SIG-M5 (cell line): ENCODE results near the gene PALM3.
A peak's percentile ranks its signal among the peaks of the same experiment; 100 is the strongest.
"Not testable (repeated sequence)": the region's sequence is repeated elsewhere in the genome, so short reads cannot be mapped to it uniquely, and the experiment has no call there.

Source experiments
- DNase-seq: peaks from one replicate; lab custom pipeline; 2025; lab: John Stamatoyannopoulos, UW

Gene PALM3

DNA sequence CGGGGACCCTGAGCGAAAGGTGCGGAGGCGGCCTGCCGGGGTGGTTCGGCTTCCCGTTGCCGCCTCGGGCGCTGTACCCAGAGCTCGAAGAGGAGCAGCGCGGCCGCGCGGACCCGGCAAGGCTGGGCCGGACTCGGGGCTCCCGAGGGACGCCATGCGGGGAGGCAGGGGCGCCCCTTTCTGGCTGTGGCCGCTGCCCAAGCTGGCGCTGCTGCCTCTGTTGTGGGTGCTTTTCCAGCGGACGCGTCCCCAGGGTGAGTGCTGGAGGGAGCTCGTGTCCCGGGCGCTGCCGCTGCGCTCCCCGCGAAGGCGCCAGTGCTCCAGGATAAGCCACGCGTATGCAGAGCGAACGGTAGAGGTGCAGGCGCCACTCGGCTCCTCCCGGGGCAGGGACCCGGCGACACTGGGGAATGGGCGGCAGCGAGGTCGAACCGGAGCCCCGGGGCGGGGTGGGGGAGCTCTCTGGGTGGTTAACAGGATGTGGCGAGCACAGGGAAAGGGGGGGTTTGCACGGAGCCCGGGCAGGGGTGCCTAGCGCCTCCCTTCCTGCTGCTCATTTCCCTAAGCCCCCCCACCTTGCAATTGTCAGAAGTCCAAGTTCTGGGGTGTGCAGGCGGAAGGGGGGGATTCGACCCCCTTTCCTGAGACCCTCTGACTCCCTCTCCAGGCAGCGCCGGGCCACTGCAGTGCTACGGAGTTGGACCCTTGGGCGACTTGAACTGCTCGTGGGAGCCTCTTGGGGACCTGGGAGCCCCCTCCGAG lies 30.0 kb downstream of the PALM3 start, which contains the start of gene IL27RA:
Gene IL27RA, plus strand, starts transcription at position 44 of the 762 bp plus-strand sequence. Its CDS starts 111 bp downstream, at position 155.
- no peak for DNase-seq

- DNase-seq, result no peak
Measured at GRCh38 chr19:14030997-14031718, 30.7 kb downstream of the PALM3 start.

- DNase-seq, result no peak
Measured at GRCh38 chr19:14028901-14029300, 33.0 kb downstream of the PALM3 start.

GRCh38 chr19:14027856-14028450 lies 33.9 kb downstream of the PALM3 start, which contains the start of gene RLN3:
RLN3 (plus strand) TSS chr19:14028148; CDS start chr19:14028205, 57 bp downstream.
- no peak for DNase-seq

GRCh38 chr19:14026652-14027192 lies 35.2 kb downstream of the PALM3 start:
- not testable (repeated sequence) for DNase-seq

- DNase-seq, result no peak
Measured at GRCh38 chr19:14023404-14024235, 38.3 kb downstream of the PALM3 start.

DNA sequence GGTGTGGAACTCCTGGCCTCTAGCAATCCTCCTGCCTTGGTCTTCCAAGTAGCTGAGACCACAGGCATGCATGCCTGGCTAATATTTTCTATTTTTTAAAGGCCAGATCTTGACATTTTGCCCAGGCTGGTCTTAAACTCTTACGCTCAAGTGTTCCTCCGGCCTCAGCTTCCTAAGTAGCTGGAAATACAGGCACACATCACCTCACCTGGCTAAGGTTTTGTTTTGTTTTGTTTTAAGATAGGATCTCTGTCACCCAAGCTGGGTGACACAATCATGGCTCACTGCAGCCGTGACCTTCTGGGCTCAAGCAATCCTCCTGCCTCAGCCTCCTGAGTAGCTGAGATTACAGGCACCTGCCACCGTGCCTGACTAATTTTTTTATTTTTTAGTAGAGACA lies 39.4 kb downstream of the PALM3 start:
- no peak for DNase-seq

DNA sequence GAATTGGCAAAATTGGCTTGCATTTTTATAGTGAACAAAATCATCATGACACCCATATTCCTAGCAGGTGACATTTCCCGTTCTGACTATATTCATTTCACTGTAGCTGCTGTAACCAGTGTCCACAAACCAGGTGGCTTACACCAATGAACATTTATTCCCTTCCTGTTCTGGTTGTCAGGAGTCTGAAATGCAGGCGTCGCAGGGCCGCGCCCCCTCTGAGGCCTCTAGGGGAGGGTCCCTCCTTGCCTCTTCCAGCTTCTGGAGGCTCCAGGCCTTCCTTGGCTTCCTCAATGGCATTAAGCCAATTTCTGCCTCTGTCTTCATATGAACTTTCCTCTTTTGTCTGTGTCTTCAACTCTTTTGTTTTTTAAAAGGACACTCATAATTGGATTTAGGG lies 40.4 kb downstream of the PALM3 start:
- no peak for DNase-seq

GRCh38 chr19:14019739-14020138 lies 42.1 kb downstream of the PALM3 start:
- DNase-seq, result not testable (repeated sequence)

DNA sequence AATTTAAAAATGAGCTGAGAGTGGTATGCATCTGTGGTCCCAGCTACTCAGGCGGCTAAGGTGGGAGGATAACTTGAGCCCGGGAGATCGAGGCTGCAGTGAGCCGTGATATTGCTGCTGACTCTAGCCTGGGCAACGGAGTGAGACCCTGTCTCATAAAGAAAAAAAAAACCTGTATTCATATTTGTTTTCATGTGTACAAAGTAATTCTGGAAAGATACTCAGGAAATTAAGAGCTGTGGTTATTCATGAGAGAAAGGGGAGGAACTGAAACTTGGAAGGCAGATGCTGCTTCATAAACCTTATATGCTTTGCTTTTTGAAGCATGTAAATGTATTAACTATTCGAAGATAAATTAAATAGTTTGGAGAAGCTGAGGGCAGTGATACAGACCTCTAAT lies 42.8 kb downstream of the PALM3 start:
- DNase-seq, result no peak

- DNase-seq, result no peak
Measured at GRCh38 chr19:14015524-14016035, 46.3 kb downstream of the PALM3 start.

- DNase-seq, result no peak
Measured at GRCh38 chr19:14012378-14012915, 49.4 kb downstream of the PALM3 start.

DNA sequence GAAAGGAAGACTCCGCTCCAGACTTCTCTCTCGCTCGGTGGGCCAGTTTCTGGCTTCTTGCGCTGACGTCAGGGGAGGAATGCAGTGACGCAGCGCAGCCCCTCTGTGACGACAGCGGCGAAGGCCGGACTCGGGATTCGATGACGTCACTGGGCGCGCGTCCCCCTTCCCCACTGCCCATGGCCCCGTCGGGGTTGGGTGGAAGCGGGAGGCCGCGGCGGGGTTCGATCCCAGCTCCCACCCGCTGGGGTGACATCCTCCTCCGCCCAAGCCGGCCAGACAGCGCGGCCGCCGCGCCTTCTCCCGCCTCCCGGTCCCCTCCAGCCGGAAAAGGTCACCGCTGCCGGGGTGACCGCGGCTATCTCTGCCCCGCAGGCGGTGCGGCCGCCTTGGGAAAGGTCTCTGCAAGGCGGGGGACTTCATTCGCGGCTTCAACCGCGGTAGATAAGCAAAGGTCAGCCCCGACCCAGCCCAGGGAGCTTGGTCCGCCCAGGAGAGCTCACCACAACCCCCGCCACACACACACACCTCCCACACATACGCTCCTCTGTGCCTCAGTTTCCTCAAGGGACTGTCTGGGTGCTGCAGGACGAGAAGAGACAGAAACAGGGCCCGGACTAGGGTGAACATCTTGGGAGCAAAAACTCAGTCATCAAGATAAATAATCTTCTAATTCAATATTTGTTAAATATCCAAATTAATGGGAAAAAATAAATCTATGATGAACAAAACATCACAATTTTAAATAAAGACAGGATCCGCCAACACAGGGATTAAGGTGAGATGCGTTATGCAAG lies 54.9 kb downstream of the PALM3 start:
- no peak for DNase-seq

GRCh38 chr19:14006085-14006765 lies 55.7 kb downstream of the PALM3 start, which contains the start of gene RFX1:
RFX1 (minus strand) TSS chr19:14006320; CDS start chr19:13993843, 12,477 bp downstream.
- peak; percentile 99 for DNase-seq

DNA sequence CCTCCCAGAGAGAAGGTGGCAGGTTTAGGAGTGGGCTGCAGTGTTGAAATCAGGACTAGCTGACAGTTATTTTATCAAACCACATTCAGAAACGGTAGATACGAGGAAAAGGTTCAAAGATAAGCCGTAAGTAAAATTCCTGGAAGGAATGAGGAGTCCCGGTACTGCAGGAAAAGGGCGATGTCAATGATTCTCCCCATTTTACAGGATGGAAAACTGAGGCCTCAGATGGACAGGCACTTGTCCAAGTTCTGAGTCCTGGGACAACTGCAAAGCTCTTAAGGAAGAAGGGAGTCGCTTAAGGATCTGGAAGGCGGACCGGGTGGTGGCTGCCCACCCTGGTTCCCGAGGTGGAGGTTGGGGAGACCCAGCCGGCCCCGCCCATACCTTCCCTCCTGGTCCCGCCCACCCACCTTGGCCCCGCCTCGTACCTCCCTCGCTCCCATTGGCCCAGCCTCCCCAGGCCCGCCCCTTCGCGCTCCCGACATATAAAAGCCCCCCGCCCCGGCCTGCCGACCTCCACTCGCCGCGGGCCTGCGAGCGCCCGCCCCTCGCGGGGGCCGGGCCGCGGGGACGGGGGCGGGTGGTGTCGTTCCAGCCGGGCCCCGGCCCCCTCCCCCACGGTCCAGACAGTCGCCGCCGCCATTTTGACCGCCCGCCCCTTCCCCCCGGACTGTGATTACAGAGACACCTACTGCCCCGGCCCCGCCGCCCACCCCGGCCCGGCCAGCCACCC lies 56.4 kb downstream of the PALM3 start:
- DNase-seq, result no peak

GRCh38 chr19:14004619-14005348 lies 57.1 kb downstream of the PALM3 start:
- no peak for DNase-seq
